ENCODE measurements around the gene PLXNA3.

DNA sequence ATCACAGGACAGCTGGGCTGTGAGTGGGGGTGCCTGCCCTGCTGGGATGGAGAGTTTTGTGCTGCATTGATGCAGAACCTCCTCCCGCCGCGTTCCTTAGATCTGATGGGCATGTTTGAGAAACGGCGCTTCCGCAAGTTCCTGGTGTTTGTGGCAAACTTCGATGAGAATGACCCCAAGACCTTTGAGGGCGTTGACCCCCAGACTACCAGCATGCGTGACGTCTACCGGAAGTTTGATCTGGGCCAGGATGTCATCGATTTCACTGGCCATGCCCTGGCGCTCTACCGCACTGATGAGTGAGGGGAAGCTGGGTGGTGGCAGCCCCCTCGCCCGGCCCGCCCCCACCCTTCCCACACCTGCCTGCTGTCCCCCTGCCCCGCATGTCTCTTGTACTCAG lies 18.2 kb upstream of the PLXNA3 start:
- TF ChIP-seq, protein P1, sequence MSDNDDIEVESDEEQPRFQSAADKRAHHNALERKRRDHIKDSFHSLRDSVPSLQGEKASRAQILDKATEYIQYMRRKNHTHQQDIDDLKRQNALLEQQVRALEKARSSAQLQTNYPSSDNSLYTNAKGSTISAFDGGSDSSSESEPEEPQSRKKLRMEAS (IDR thresholded peaks at IDR 0.05; ENCODE audit: low read depth, low read length): no peak
- no peak for TF ChIP-seq MYC (IDR thresholded peaks at IDR 0.05; ENCODE audit: low read depth, low read length)

All from NB4 (cell line).